KMS-11 (cell line): Measurements from ENCODE around the gene BIK.

Experiments used
- H2AFZ ChIP-seq: fragments of 200-600 bp; sonication (generic); 2 replicates; pipeline ENCODE4 v1.6.1; 2016; ENCODE audit warnings: antibody characterized with exemption, mixed run types, low read depth
- H3K27ac ChIP-seq: fragments of 200-600 bp; sonication (generic); 2 replicates; pipeline ENCODE4 v1.6.1; 2016; ENCODE audit warnings: mild to moderate bottlenecking, mixed run types
- H3K27me3 ChIP-seq: fragments of 200-600 bp; sonication (generic); 2 replicates; pipeline ENCODE4 v1.6.1; 2017; ENCODE audit warnings: mild to moderate bottlenecking, low read depth, mixed run types, moderate library complexity; ENCODE audit not compliant: insufficient read depth
- H3K36me3 ChIP-seq: fragments of 200-600 bp; sonication (generic); 2 replicates; pipeline ENCODE4 v1.6.1; 2017; ENCODE audit warnings: mild to moderate bottlenecking, mixed run types; ENCODE audit not compliant: insufficient read depth
- H3K4me1 ChIP-seq: fragments of 200-600 bp; sonication (generic); 2 replicates; pipeline ENCODE4 v1.6.1; 2016; ENCODE audit warnings: mild to moderate bottlenecking, low read depth, mixed run types; ENCODE audit not compliant: poor library complexity, severe bottlenecking
- H3K4me2 ChIP-seq: fragments of 200-600 bp; sonication (generic); 2 replicates; pipeline ENCODE4 v1.7.0; 2016; ENCODE audit warnings: mild to moderate bottlenecking, mixed run types
- H3K4me3 ChIP-seq: fragments of 200-600 bp; sonication (generic); IDR thresholded peaks from 2 replicates; pipeline ENCODE4 v1.6.1; 2017; ENCODE audit warnings: low read depth, low read length, mixed read lengths; ENCODE audit not compliant: insufficient read depth
- H3K79me2 ChIP-seq: fragments of 200-600 bp; sonication (generic); 2 replicates; pipeline ENCODE4 v1.6.1; 2016; ENCODE audit warnings: low read depth, mixed run types; ENCODE audit not compliant: insufficient read depth
- H3K9ac ChIP-seq: fragments of 200-600 bp; sonication (generic); 2 replicates; pipeline ENCODE4 v1.6.1; 2016; ENCODE audit warnings: mild to moderate bottlenecking, mixed run types
- H4K20me1 ChIP-seq: fragments of 200-600 bp; sonication (generic); 2 replicates; pipeline ENCODE4 v1.6.1; 2016; ENCODE audit warnings: mild to moderate bottlenecking, mixed run types; ENCODE audit not compliant: insufficient read depth
- CTCF ChIP-seq: fragments of 200-600 bp; sonication (generic); conservative IDR thresholded peaks from 2 replicates; pipeline ENCODE4 v1.6.1; 2017; ENCODE audit warnings: low read depth, mild to moderate bottlenecking, antibody characterized with exemption, low read length, moderate library complexity, mixed read lengths

Gene BIK

DNA sequence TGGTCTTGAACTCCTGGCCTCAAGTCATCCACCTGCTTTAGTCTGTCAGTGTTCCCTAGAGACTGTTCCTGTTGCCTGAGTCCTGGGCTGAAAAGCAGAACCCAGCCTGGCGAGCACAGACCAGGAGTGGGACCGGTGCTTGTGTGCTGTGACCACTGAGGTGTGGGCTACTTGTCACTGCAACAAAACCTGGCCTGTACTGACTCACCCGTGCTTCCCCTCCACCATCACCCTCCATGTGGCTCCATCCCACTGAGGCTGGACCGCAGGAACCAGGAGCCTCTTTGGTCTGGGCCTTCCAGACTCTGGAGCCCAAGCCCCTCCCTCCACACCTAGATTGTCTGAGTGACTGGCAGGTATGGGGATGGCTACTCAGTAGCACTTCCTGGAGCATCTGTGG, 24.0 kb downstream of the BIK start:
- no peaks in the 10 kb centered on the region for H3K36me3 ChIP-seq
- peaks cover 13% of the 10 kb centered on the region for H3K4me1 ChIP-seq

DNA sequence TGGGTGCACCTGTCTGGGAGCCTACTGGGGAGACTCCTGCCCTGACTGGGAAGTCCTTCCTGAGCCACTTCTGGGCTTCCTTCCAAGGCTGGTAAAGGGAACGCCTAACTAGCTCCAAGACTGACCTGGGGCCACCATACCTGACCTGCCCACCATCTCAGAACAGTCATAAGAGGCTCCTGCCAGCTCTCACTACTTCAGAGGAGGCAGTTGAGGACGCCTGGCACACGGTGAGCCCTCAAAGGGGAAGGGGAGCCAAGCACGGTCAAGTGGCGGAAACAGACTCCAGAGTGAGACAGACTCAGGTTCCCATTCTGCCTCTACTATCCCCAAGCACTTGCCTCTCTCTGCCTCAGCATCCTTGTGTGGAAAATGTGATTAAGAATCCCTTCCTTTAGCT, 25.0 kb downstream of the BIK start:
- no peaks in the 10 kb centered on the region for H4K20me1 ChIP-seq
- H3K27me3 ChIP-seq: no peaks in the 10 kb centered on the region
- H3K9ac ChIP-seq: no peak overlapping the region

More for the DNA sequence above, 24.0 kb downstream of the BIK start:
- Histone ChIP-seq H3K27me3 (no peaks in the 10 kb centered on the region), H3K9ac (no peak overlapping the region), H4K20me1 (no peaks in the 10 kb centered on the region), H3K27ac (no peak overlapping the region), H3K4me2 (no peak overlapping the region), H3K4me3 (no peak overlapping the region), H2AFZ (no peak overlapping the region), H3K79me2 (no peaks in the 10 kb centered on the region)
- TF ChIP-seq CTCF: no peak

DNA sequence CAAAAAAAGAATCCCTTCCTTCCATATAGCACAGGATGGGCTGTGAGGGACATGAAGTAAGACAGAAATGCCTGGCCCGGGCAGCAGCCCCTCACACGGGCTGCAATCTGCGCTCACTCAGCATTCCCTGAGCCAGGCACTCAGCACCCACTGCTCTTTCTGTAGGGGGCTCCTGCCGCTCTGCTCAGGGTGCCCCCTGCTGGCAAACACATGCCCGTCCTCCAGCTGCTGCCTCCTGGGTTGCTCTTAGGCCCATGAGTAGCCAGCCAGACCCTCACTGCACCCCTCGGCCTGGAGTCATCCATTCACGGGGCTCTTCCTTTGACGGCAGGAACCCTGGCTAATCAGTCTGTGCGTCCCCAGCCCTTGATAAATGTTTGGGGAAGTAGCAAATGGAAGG, 25.7 kb downstream of the BIK start:
- Histone ChIP-seq H3K4me1 (no peaks in the 10 kb centered on the region), H3K9ac (no peak overlapping the region), H3K27ac (no peak overlapping the region), H3K4me2 (no peak overlapping the region), H3K79me2 (peaks cover 3% of the 10 kb centered on the region; the same call in 1 of the 2 replicates), H3K4me3 (no peak overlapping the region), H4K20me1 (no peaks in the 10 kb centered on the region), H3K27me3 (no peaks in the 10 kb centered on the region), H2AFZ (no peak overlapping the region), H3K36me3 (no peaks in the 10 kb centered on the region)
- TF ChIP-seq CTCF: peak; percentile 59

More for the DNA sequence above, 25.0 kb downstream of the BIK start:
- no peak for TF ChIP-seq CTCF
- Histone ChIP-seq H3K4me1 (peaks cover 2% of the 10 kb centered on the region), H3K4me2 (no peak overlapping the region), H3K4me3 (no peak overlapping the region), H3K27ac (no peak overlapping the region), H3K79me2 (no peaks in the 10 kb centered on the region), H2AFZ (no peak overlapping the region), H3K36me3 (no peaks in the 10 kb centered on the region)

DNA sequence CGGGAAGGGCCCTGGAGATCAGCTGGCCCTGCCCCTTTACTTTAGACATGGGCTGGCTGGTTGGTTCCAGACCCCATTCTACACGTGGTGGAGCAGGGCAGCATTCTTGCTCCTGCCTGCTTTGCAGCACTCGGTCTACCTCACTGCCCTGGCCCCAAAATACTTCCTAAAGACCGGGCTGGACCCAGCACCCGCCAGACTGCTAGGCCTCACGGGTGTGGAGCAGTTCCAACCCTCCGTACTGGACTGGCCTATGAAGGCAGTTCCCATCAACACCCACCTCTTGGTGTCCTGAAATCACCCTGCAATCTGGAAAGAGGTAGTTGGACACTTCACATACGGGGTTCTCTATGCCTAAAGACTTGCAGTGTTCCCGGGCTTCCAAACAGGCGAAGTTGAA, 26.3 kb downstream of the BIK start:
- TF ChIP-seq CTCF: no peak
- H3K4me2 ChIP-seq: no peak overlapping the region
- H2AFZ ChIP-seq: no peak overlapping the region
- peaks cover 3% of the 10 kb centered on the region for H3K4me1 ChIP-seq
- no peaks in the 10 kb centered on the region for H3K36me3 ChIP-seq
- no peaks in the 10 kb centered on the region for H3K27me3 ChIP-seq
- peaks cover 8% of the 10 kb centered on the region for H3K79me2 ChIP-seq
- H3K9ac ChIP-seq: no peak overlapping the region
- H4K20me1 ChIP-seq: no peaks in the 10 kb centered on the region
- no peak overlapping the region for H3K4me3 ChIP-seq
- H3K27ac ChIP-seq: no peak overlapping the region
